IMR-90 (cell line): ENCODE data around the gene CARD19. TPM values are rescaled to one million over a fixed set of nuclear protein-coding genes. Genes with fewer than 3 reads are reported as not detected.

ENCODE experiments used
- ATAC-seq: fragments of 200-7000 bp; cut with Tn5 transposase; 2 replicates; pipeline ENCODE4 v1.9.1; 2020; ENCODE audit warnings: low read depth, mild to moderate bottlenecking, moderate library complexity
- BruUV-seq: library from RNA; stranded (reverse); fragments of 400-500 nt; replicated peaks from 2 replicates; lab custom pipeline; 2021; lab: Mats Ljungman, UMichigan
- CTCF ChIA-PET: fragments of 300-600 bp; formaldehyde crosslinking; extraction: SDS; loops from one replicate; lab custom pipeline; 2021; ENCODE audit warnings: antibody characterized with exemption; lab: Yijun Ruan, JAX
- POLR2A ChIA-PET: fragments of 300-600 bp; sonication (Branson Sonifier 250); formaldehyde crosslinking; loops from one replicate; lab custom pipeline; 2022; ENCODE audit warnings: antibody characterized with exemption; ENCODE audit not compliant: unreplicated experiment; lab: Charles Lee
- DNase-seq: peaks from one replicate; pipeline ENCODE4 v3.0.0; 2013
- H2AFZ ChIP-seq: replicated peaks from 2 replicates; pipeline ENCODE3; 2013; ENCODE audit warnings: low read length, mild to moderate bottlenecking; ENCODE audit not compliant: poor library complexity
- H2AK5ac ChIP-seq: 2 replicates; pipeline ENCODE4 v1.6.1; 2013; ENCODE audit warnings: low read depth, low read length, inconsistent platforms
- H2AK9ac ChIP-seq: replicated peaks from 2 replicates; pipeline ENCODE3; 2013; ENCODE audit warnings: mild to moderate bottlenecking, low read depth, low read length, moderate library complexity; ENCODE audit not compliant: poor library complexity
- H2BK120ac ChIP-seq: 2 replicates; pipeline ENCODE4 v1.6.1; 2013; ENCODE audit warnings: low read depth, low read length, inconsistent platforms
- H2BK15ac ChIP-seq: 3 replicates; pipeline ENCODE4 v1.6.1; 2013; ENCODE audit warnings: low read depth, low read length, inconsistent platforms
- H2BK20ac ChIP-seq: 2 replicates; pipeline ENCODE4 v1.6.1; 2013; ENCODE audit warnings: low read depth, mild to moderate bottlenecking, inconsistent platforms, low read length, moderate library complexity
- H2BK5ac ChIP-seq: 2 replicates; pipeline ENCODE4 v1.6.1; 2013; ENCODE audit warnings: mild to moderate bottlenecking, low read depth, low read length, inconsistent platforms; ENCODE audit not compliant: poor library complexity, severe bottlenecking
- H3K14ac ChIP-seq: replicated peaks from 2 replicates; pipeline ENCODE4 v1.6.1; 2013; ENCODE audit warnings: low read depth, low read length, inconsistent platforms
- H3K18ac ChIP-seq: 2 replicates; pipeline ENCODE4 v1.6.1; 2013; ENCODE audit warnings: low read depth, low read length, control low read depth
- H3K23ac ChIP-seq: 2 replicates; pipeline ENCODE4 v1.6.1; 2013; ENCODE audit warnings: low read depth, low read length, inconsistent platforms
- H3K27ac ChIP-seq: 2 replicates; pipeline ENCODE4 v1.5.1; 2013; ENCODE audit warnings: mild to moderate bottlenecking, control low read depth, low read length; ENCODE audit not compliant: insufficient read depth
- H3K27me3 ChIP-seq: 2 replicates; pipeline ENCODE4 v1.6.1; 2013; ENCODE audit warnings: low read length; ENCODE audit not compliant: control insufficient read depth, insufficient read depth
- H3K36me3 ChIP-seq: 2 replicates; pipeline ENCODE4 v1.6.1; 2013; ENCODE audit warnings: low read length, mixed read lengths; ENCODE audit not compliant: control insufficient read depth, insufficient read depth
- H3K4ac ChIP-seq: 2 replicates; pipeline ENCODE4 v1.6.1; 2013; ENCODE audit warnings: low read depth, low read length, inconsistent platforms
- H3K4me1 ChIP-seq: 2 replicates; pipeline ENCODE4 v1.6.1; 2013; ENCODE audit warnings: low read length, mixed read lengths; ENCODE audit not compliant: control insufficient read depth, insufficient read depth
- H3K4me2 ChIP-seq: 2 replicates; pipeline ENCODE4 v1.6.1; 2013; ENCODE audit warnings: low read depth, mild to moderate bottlenecking, control low read depth, low read length, moderate library complexity
- H3K4me3 ChIP-seq: 2 replicates; pipeline ENCODE4 v1.5.1; 2013; ENCODE audit warnings: low read depth, mild to moderate bottlenecking, control low read depth, low read length, moderate library complexity; ENCODE audit not compliant: insufficient read depth
- H3K56ac ChIP-seq: 2 replicates; pipeline ENCODE4 v1.6.1; 2013; ENCODE audit warnings: low read length, inconsistent platforms; ENCODE audit not compliant: insufficient read depth; ENCODE audit errors: extremely low read depth
- H3K79me1 ChIP-seq, 2 experiments: 2 replicates each; pipeline ENCODE4 v1.6.1; 2013; ENCODE audit warnings: low read length in 2 of 2, inconsistent platforms in 1 of 2, low read depth in 1 of 2
- H3K9ac ChIP-seq: 2 replicates; pipeline ENCODE4 v1.6.1; 2013; ENCODE audit warnings: low read depth, low read length, control low read depth
- H3K9me1 ChIP-seq: 2 replicates; pipeline ENCODE4 v1.6.1; 2013; ENCODE audit warnings: low read length, inconsistent platforms; ENCODE audit not compliant: insufficient read depth
- H3K9me3 ChIP-seq: 2 replicates; pipeline ENCODE4 v1.6.1; 2013; ENCODE audit warnings: low read length; ENCODE audit not compliant: control insufficient read depth, insufficient read depth
- H4K20me1 ChIP-seq: 2 replicates; pipeline ENCODE4 v1.6.1; 2013; ENCODE audit warnings: low read length, inconsistent platforms; ENCODE audit not compliant: insufficient read depth
- H4K5ac ChIP-seq: 2 replicates; pipeline ENCODE4 v1.6.1; 2013; ENCODE audit warnings: mild to moderate bottlenecking, low read depth, low read length, control low read depth
- H4K8ac ChIP-seq, 2 experiments: 2 replicates each; pipeline ENCODE4 v1.6.1; 2013; ENCODE audit warnings: low read depth in 2 of 2, low read length in 2 of 2, control low read depth in 1 of 2, inconsistent platforms in 1 of 2
- H4K91ac ChIP-seq: 2 replicates; pipeline ENCODE4 v1.6.1; 2013; ENCODE audit warnings: low read depth, low read length, inconsistent platforms; ENCODE audit not compliant: insufficient read depth
- CHD1 ChIP-seq: IDR thresholded peaks from 2 replicates; pipeline ENCODE4 v1.6.1; 2012; ENCODE audit warnings: low read depth, low read length, improper control_type of control experiment
- CTCF ChIP-seq: conservative IDR thresholded peaks from 2 replicates; pipeline ENCODE4 v1.5.1; 2012; ENCODE audit warnings: mild to moderate bottlenecking, low read depth, low read length, improper control_type of control experiment
- RFX5 ChIP-seq: IDR thresholded peaks from 2 replicates; pipeline ENCODE4 v1.8.0; 2012; ENCODE audit warnings: low read depth, mild to moderate bottlenecking, low read length, moderate library complexity
- WGBS, 2 experiments: methylation state at CpG; one replicate each; pipeline versions ENCODE4 v1.1.5 to v1.1.7; 2013; ENCODE audit warnings: missing lambda C conversion rate in 2 of 2; ENCODE audit not compliant: insufficient read length in 1 of 2; ENCODE audit errors: extremely low coverage in 2 of 2; 5-methylcytosine and 5-hydroxymethylcytosine counted together
- dilution Hi-C: fragments of 300-500 bp; cut with HindIII; formaldehyde crosslinking; loops from one replicate; pipeline ENCODE4 v1.14.3; 2018; ENCODE audit warnings: low sequenced_read_pairs; ENCODE audit not compliant: unreplicated experiment
- in situ Hi-C: fragments of 300-500 bp; cut with MboI; formaldehyde crosslinking; loops from 3 replicates; pipeline ENCODE4 v1.14.3; 2019; ENCODE audit warnings: low sequenced_read_pairs, inconsistent platforms, mixed read lengths
- intact Hi-C: fragments of 100-400 bp; cut with micrococcal nuclease; formaldehyde crosslinking; loops from 2 replicates; pipeline ENCODE4 v1.10.0; 2022
- polyA plus RNA-seq, 3 experiments: library from polyadenylated mRNA; depleted of rRNA; stranded (reverse); fragments of >200 nt; gene quantifications; 2 replicates each; pipeline ENCODE4 v1.2.3, GENCODE V29; 2012; ENCODE audit warnings: low replicate concordance in 1 of 3
- total RNA-seq: library from RNA; depleted of rRNA; stranded (reverse); fragments of >200 nt; gene quantifications from 2 replicates; pipeline ENCODE4 v1.2.3, GENCODE V29; 2012

Gene CARD19
- total and polyA plus RNA-seq, 2 of the 4 experiments (the other 2 are of a cell fraction): 17.4 to 111 TPM

- H3K27ac ChIP-seq: no peak overlapping the region
- BruUV-seq: no TSS peak
- no peak overlapping the region for H4K91ac ChIP-seq
- no peak overlapping the region for H2BK5ac ChIP-seq
- H3K4me2 ChIP-seq: no peak overlapping the region
- no peak overlapping the region for H3K23ac ChIP-seq
- no peak overlapping the region for H2AK5ac ChIP-seq
- ATAC-seq (no peak), DNase-seq (no peak)
- H3K9me3 ChIP-seq: no peaks in the 10 kb centered on the region
- no peak overlapping the region for H3K18ac ChIP-seq
- no peak overlapping the region for H4K5ac ChIP-seq
- intact Hi-C loops (no loop called here), dilution Hi-C loops (no loop called here), in situ Hi-C loops (loop anchor here (10.0 to 25.0 kb wide), 2 partner anchors 340 to 448 kb away; partner anchors contain the start of genes FAM120A and FAM120AOS)
- H3K4ac ChIP-seq: no peak overlapping the region; the same call in 1 of the 2 replicates
- no peaks in the 10 kb centered on the region for H3K27me3 ChIP-seq
- no peak overlapping the region for H2BK20ac ChIP-seq
- 100% methylated on average over 7 of the region's 17 CpGs; no CpG with 5 or more reads in 1 of the 2 experiments for WGBS, 2 experiments
- H3K14ac ChIP-seq: no peak overlapping the region
- peaks cover 10% of the 10 kb centered on the region for H3K9me1 ChIP-seq
- H3K9ac ChIP-seq: no peak overlapping the region
- H2BK15ac ChIP-seq: no peak overlapping the region
- ChIA-PET POLR2A (no interaction called here), CTCF (no interaction called here)
- no peak overlapping the region for H3K4me3 ChIP-seq
- no peak overlapping the region for H2BK120ac ChIP-seq
- H2AK9ac ChIP-seq: peak overlapping the region; percentile 42
- TF ChIP-seq CHD1 (no peak), RFX5 (no peak), CTCF (no peak)
- H4K20me1 ChIP-seq: peaks cover 2% of the 10 kb centered on the region
- no peak overlapping the region for H3K56ac ChIP-seq
- H3K4me1 ChIP-seq: peaks cover 6% of the 10 kb centered on the region
- H3K79me1 ChIP-seq: peaks cover 3 to 9% of the 10 kb centered on the region in 2 experiments; a peak in 1 of 4 replicates
- no peak overlapping the region for H4K8ac ChIP-seq
- peaks cover 16% of the 10 kb centered on the region for H3K36me3 ChIP-seq
- H2AFZ ChIP-seq: no peak overlapping the region
These were observed 18.4 kb downstream of the CARD19 start for GRCh38 chr9:93114169-93114983.
